Prostate gland (tissue), 2 donors: ENCODE measurements around the gene VDR.

ENCODE experiments used
- CTCF ChIP-seq, 4 experiments: fragments of 200-600 bp in 2 of 4; fragments of 450-650 bp in 2 of 4; sonication (generic) in 2 of 4; IDR thresholded peaks; 1 replicate in 3 of 4; 2 replicates in 1 of 4; pipeline ENCODE4 v1.5.1; 2016 to 2019; ENCODE audit warnings: antibody characterized with exemption in 4 of 4, mild to moderate bottlenecking in 2 of 4, moderate library complexity in 2 of 4
- POLR2A ChIP-seq: fragments of 450-650 bp; IDR thresholded peaks from one replicate; pipeline ENCODE4 v1.6.1; 2016; ENCODE audit warnings: antibody characterized with exemption, mild to moderate bottlenecking

GRCh38 chr12:47941475-47941780 is 36.6 kb upstream of the VDR start:
- TF ChIP-seq POLR2A (no peak), CTCF (IDR thresholded peaks at IDR 0.05) (no peak)
